Mesendoderm (in vitro differentiated cells): ENCODE results near the gene LSS.

Source experiments
- DNase-seq: peaks from one replicate; pipeline ENCODE4 v3.0.0; 2013
- H2AK5ac ChIP-seq: 2 replicates; pipeline ENCODE4 v1.6.1; 2013; ENCODE audit warnings: low read length, inconsistent platforms
- H2BK120ac ChIP-seq: 2 replicates; pipeline ENCODE4 v1.6.1; 2013; ENCODE audit warnings: low read depth, mild to moderate bottlenecking, low read length, moderate library complexity, mixed read lengths
- H2BK15ac ChIP-seq: replicated peaks from 2 replicates; pipeline ENCODE4 v1.6.1; 2013; ENCODE audit warnings: low read depth, mild to moderate bottlenecking, moderate library complexity
- H2BK5ac ChIP-seq: 2 replicates; pipeline ENCODE4 v1.6.1; 2013; ENCODE audit warnings: low read length, inconsistent platforms
- H3K18ac ChIP-seq: 2 replicates; pipeline ENCODE4 v1.6.1; 2013; ENCODE audit warnings: mild to moderate bottlenecking, low read length, mixed read lengths
- H3K23ac ChIP-seq: one replicate; pipeline ENCODE4 v1.6.1; 2013; ENCODE audit warnings: low read length
- H3K27ac ChIP-seq: 2 replicates; pipeline ENCODE4 v1.5.1; 2013; ENCODE audit warnings: low read depth, mild to moderate bottlenecking, inconsistent platforms, low read length, moderate library complexity
- H3K27me3 ChIP-seq: 2 replicates; pipeline ENCODE4 v1.6.1; 2013; ENCODE audit warnings: low read length, control low read depth, mild to moderate bottlenecking, inconsistent platforms; ENCODE audit not compliant: insufficient read depth, poor library complexity
- H3K36me3 ChIP-seq: 2 replicates; pipeline ENCODE4 v1.6.1; 2013; ENCODE audit warnings: low read length, inconsistent platforms; ENCODE audit not compliant: control insufficient read depth, insufficient read depth
- H3K4ac ChIP-seq: one replicate; pipeline ENCODE4 v1.6.1; 2013; ENCODE audit warnings: low read depth, mild to moderate bottlenecking, low read length, moderate library complexity
- H3K4me1 ChIP-seq: 2 replicates; pipeline ENCODE4 v1.6.1; 2013; ENCODE audit warnings: low read depth, low read length, inconsistent platforms; ENCODE audit not compliant: control insufficient read depth
- H3K4me2 ChIP-seq: 2 replicates; pipeline ENCODE4 v1.6.1; 2013; ENCODE audit warnings: low read length
- H3K4me3 ChIP-seq: 2 replicates; pipeline ENCODE4 v1.5.1; 2013; ENCODE audit warnings: mild to moderate bottlenecking, low read length
- H3K56ac ChIP-seq: one replicate; pipeline ENCODE4 v1.6.1; 2013; ENCODE audit warnings: low read length
- H3K79me1 ChIP-seq: 2 replicates; pipeline ENCODE4 v1.6.1; 2013; ENCODE audit warnings: low read length, inconsistent platforms
- H3K79me2 ChIP-seq: 2 replicates; pipeline ENCODE4 v1.6.1; 2013; ENCODE audit warnings: mild to moderate bottlenecking, low read length; ENCODE audit not compliant: control insufficient read depth, insufficient read depth
- H3K9ac ChIP-seq: 2 replicates; pipeline ENCODE4 v1.6.1; 2013; ENCODE audit warnings: low read length, inconsistent platforms
- H4K5ac ChIP-seq: one replicate; pipeline ENCODE4 v1.6.1; 2013; ENCODE audit warnings: low read length
- H4K8ac ChIP-seq: one replicate; pipeline ENCODE4 v1.6.1; 2013; ENCODE audit warnings: low read depth, mild to moderate bottlenecking, control low read depth, low read length, moderate library complexity
- WGBS: extraction: QIAGEN DNeasy Blood & Tissue Kit; methylation state at CpG from one replicate; pipeline ENCODE4 v1.1.7; 2013; ENCODE audit warnings: low lambda C conversion rate, missing lambda C conversion rate; ENCODE audit not compliant: insufficient coverage; ENCODE audit errors: extremely low coverage; 5-methylcytosine and 5-hydroxymethylcytosine counted together

The LSS gene

DNA sequence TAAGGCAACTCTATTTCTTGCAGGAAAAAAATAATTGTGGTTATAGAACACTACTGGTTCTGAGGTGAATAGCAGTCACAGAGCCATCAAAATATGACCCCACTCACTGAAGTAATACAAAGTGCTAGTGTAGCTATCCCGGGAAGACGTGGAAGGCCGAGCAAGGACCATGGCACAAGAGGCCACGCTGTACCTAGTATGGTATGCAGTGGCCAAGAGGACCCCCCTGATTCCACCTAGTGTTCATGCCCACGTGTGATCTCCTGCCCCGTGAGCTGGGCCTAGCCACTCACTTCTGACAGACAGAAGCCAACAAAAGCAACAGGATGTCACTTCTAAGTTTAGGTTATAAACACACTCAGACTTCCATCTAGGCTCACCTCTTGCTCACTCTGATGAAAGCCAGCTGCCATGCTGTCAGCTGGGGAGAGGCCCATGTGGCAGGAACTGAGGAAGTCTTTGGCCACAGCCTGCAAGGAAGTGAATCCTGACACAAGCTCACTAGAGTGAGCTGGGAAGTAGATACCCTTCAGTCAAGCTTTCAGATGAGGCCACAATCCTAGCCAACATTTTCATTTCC is 21.7 kb upstream of the LSS start:
- H3K56ac ChIP-seq = no peak overlapping the region
- H2BK5ac ChIP-seq = no peak overlapping the region
- H3K79me1 ChIP-seq = no peaks in the 10 kb centered on the region
- no peaks in the 10 kb centered on the region for H3K79me2 ChIP-seq
- H2AK5ac ChIP-seq = no peak overlapping the region
- H3K27me3 ChIP-seq = no peaks in the 10 kb centered on the region
- no peak overlapping the region for H4K8ac ChIP-seq
- no peak overlapping the region for H2BK15ac ChIP-seq
- H4K5ac ChIP-seq = no peak overlapping the region
- no peak overlapping the region for H3K4ac ChIP-seq
- no peak overlapping the region for H3K4me2 ChIP-seq
- no peaks in the 10 kb centered on the region for H3K4me1 ChIP-seq
- H3K36me3 ChIP-seq = peaks cover 17% of the 10 kb centered on the region
- no peak overlapping the region for H3K23ac ChIP-seq
- DNase-seq = no peak
- no peak overlapping the region for H3K4me3 ChIP-seq
- no peak overlapping the region for H3K18ac ChIP-seq
- no CpG with 5 or more reads among the region's 6 CpGs for WGBS
- no peak overlapping the region for H2BK120ac ChIP-seq
- no peak overlapping the region for H3K27ac ChIP-seq
- no peak overlapping the region for H3K9ac ChIP-seq

DNA sequence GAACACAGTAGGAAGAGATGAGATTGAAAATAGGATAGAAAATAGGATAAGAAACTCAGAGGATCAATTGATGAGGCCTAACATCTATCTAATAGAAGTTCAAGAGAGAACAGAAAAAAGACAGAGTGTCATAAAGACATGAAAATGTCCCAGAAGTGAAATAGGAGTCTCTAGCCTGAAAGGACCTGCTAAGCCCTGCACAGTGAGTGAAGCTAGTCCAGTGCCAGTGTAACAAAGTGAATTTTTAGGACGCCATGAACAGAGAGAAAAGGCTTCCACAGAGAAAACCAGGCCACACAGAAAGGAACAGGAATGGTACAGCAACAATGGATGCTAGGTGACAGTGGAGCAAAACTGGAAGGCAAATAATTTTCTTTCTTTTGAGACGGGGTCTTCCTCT is 20.3 kb upstream of the LSS start:
- DNase-seq = no peak
- no peaks in the 10 kb centered on the region for H3K79me2 ChIP-seq
- H3K4me1 ChIP-seq = no peaks in the 10 kb centered on the region
- H2BK120ac ChIP-seq = no peak overlapping the region
- no peak overlapping the region for H3K23ac ChIP-seq
- no CpG with 5 or more reads among the region's 2 CpGs for WGBS
- H3K56ac ChIP-seq = no peak overlapping the region
- H4K8ac ChIP-seq = no peak overlapping the region
- H3K79me1 ChIP-seq = no peaks in the 10 kb centered on the region
- H3K4ac ChIP-seq = no peak overlapping the region
- no peak overlapping the region for H2AK5ac ChIP-seq
- no peak overlapping the region for H3K4me3 ChIP-seq
- H3K9ac ChIP-seq = no peak overlapping the region
- H2BK15ac ChIP-seq = no peak overlapping the region
- no peaks in the 10 kb centered on the region for H3K27me3 ChIP-seq
- H3K4me2 ChIP-seq = no peak overlapping the region
- H4K5ac ChIP-seq = no peak overlapping the region
- H3K27ac ChIP-seq = no peak overlapping the region
- H2BK5ac ChIP-seq = no peak overlapping the region
- no peak overlapping the region for H3K18ac ChIP-seq
- peaks cover 23% of the 10 kb centered on the region for H3K36me3 ChIP-seq

DNA sequence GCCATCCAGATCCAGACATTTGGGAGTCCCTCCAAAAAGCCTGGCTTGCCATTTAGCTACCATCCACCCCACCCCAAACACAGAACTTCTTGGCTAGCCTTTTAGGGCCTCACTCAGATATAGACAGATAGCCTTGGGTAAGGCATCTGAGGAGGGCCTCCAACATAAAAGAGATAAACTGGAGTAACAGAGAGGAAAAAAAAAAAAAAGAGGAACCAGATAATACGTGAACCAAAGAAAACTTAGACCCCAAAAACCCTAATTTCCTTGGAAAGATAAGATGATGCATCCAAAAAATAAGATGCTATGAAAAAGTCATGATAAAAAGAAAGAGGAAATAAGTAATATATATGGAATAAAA is 19.8 kb upstream of the LSS start:
- Histone ChIP-seq H3K79me2 (no peaks in the 10 kb centered on the region), H3K4me3 (no peak overlapping the region), H3K79me1 (no peaks in the 10 kb centered on the region), H2BK5ac (no peak overlapping the region), H3K56ac (no peak overlapping the region), H2BK120ac (no peak overlapping the region), H3K27me3 (no peaks in the 10 kb centered on the region), H4K8ac (no peak overlapping the region), H4K5ac (no peak overlapping the region), H3K27ac (no peak overlapping the region), H3K9ac (no peak overlapping the region), H3K4me2 (no peak overlapping the region), H3K36me3 (peaks cover 23% of the 10 kb centered on the region), H2BK15ac (no peak overlapping the region), H3K4ac (no peak overlapping the region), H3K23ac (no peak overlapping the region), H2AK5ac (no peak overlapping the region), H3K4me1 (no peaks in the 10 kb centered on the region), H3K18ac (no peak overlapping the region)
- no peak for DNase-seq
- no CpG with 5 or more reads among the region's 1 CpG for WGBS

DNA sequence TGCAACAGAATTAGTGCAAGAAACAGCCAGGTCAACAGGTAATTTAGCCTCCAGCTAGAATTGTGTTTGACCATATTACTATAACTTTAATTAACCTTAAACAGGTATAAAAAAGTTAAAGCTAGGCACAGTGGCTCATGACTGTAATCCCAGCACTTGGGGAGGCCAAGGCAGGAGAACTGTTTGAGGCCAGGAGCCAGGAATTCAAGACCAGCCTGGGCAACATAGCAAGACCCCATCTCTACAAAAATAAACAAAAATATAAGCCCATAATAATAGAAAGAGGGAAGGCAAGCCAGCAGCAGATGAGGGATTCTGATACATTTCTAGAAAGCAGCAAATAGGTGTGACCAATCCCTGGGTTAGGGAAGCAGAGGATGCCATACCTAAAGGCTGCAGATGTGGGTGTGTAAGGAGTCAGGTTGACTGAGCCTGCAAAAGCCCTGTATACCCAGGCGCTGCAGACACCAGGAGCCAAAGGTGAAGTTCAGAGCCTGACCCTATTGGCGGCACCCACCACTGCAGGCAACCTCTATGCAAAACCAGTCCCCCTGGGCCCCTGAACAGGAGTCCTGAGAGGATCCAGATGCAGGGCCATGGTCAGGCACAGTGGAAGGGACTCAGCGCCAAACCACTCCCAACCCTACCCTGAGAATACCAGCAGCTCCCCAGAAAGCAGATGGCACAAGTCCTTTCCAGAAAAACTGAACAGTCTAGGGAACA is 19.3 kb upstream of the LSS start:
- no peak for DNase-seq
- H3K9ac ChIP-seq = no peak overlapping the region
- no peaks in the 10 kb centered on the region for H3K4me1 ChIP-seq
- H3K79me2 ChIP-seq = no peaks in the 10 kb centered on the region
- no peak overlapping the region for H2AK5ac ChIP-seq
- no peak overlapping the region for H3K23ac ChIP-seq
- H3K27me3 ChIP-seq = no peaks in the 10 kb centered on the region
- H3K4ac ChIP-seq = no peak overlapping the region
- no peak overlapping the region for H2BK15ac ChIP-seq
- no peak overlapping the region for H4K5ac ChIP-seq
- H3K4me2 ChIP-seq = no peak overlapping the region
- H3K79me1 ChIP-seq = no peaks in the 10 kb centered on the region
- no peak overlapping the region for H3K18ac ChIP-seq
- peaks cover 28% of the 10 kb centered on the region for H3K36me3 ChIP-seq
- H3K56ac ChIP-seq = no peak overlapping the region
- no CpG with 5 or more reads among the region's 3 CpGs for WGBS
- no peak overlapping the region for H3K4me3 ChIP-seq
- H2BK120ac ChIP-seq = no peak overlapping the region
- no peak overlapping the region for H4K8ac ChIP-seq
- H3K27ac ChIP-seq = no peak overlapping the region
- H2BK5ac ChIP-seq = no peak overlapping the region

DNA sequence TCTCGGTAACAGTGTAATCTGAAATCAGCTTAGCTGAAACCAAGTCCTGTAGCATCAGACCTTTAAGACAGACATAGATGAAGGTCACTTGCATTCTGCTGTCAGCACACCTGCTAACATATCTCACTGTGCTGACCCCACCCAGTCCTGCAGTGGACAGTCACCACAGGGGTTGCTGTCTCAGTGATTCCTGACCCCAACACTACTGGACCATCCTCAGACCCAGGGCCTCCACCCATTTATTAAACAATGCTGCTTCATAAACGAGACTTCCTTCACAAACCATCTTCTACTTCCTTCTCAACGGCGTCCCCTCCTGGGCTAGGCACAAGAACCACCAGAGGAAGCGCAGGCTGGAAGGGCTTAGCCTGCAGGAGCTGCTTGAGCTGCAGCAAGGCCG is 17.8 kb upstream of the LSS start:
- Histone ChIP-seq H2BK5ac (no peak overlapping the region), H3K36me3 (peaks cover 33% of the 10 kb centered on the region), H3K4me3 (no peak overlapping the region), H3K9ac (no peak overlapping the region), H3K4me2 (no peak overlapping the region), H3K23ac (no peak overlapping the region), H3K79me1 (no peaks in the 10 kb centered on the region), H4K5ac (no peak overlapping the region), H3K27me3 (no peaks in the 10 kb centered on the region), H3K56ac (no peak overlapping the region), H2BK15ac (no peak overlapping the region), H3K18ac (no peak overlapping the region), H2BK120ac (no peak overlapping the region), H4K8ac (no peak overlapping the region), H3K4ac (no peak overlapping the region), H2AK5ac (no peak overlapping the region), H3K4me1 (no peaks in the 10 kb centered on the region), H3K79me2 (no peaks in the 10 kb centered on the region), H3K27ac (no peak overlapping the region)
- DNase-seq = no peak
- WGBS = 100% methylated on average over 1 of the region's 6 CpGs
